Liver (tissue), 9 donors: ENCODE results near the gene TFB1M. TPM values are rescaled to one million over a fixed set of nuclear protein-coding genes. Genes with fewer than 3 reads are reported as not detected.

Experiments used
- DNase-seq: peaks from one replicate; pipeline ENCODE4 v3.0.0-alpha.2; 2017; ENCODE audit warnings: low spot score
- H3K27ac ChIP-seq, 2 donors: one replicate each; pipeline ENCODE4 v1.7.0; 2013; ENCODE audit warnings: inconsistent platforms in 2 of 2, low read length in 2 of 2, control low read depth in 1 of 2, low read depth in 1 of 2, mild to moderate bottlenecking in 1 of 2
- H3K27me3 ChIP-seq, 4 donors: one replicate each; pipeline versions ENCODE4 v1.6.1 to v1.7.0; 2013; ENCODE audit warnings: low read length in 3 of 4, inconsistent platforms in 1 of 4, mild to moderate bottlenecking in 1 of 4, moderate library complexity in 1 of 4; ENCODE audit not compliant: control insufficient read depth in 4 of 4, insufficient read depth in 4 of 4
- H3K36me3 ChIP-seq, 4 donors: one replicate each; pipeline versions ENCODE4 v1.6.1 to v1.7.0; 2013; ENCODE audit warnings: low read length in 3 of 4, mild to moderate bottlenecking in 3 of 4, low read depth in 1 of 4, moderate library complexity in 1 of 4; ENCODE audit not compliant: control insufficient read depth in 4 of 4, insufficient read depth in 3 of 4
- H3K4me1 ChIP-seq, 4 donors: one replicate each; pipeline versions ENCODE4 v1.6.1 to v1.7.0; 2013; ENCODE audit warnings: low read length in 3 of 4, mild to moderate bottlenecking in 3 of 4, moderate library complexity in 1 of 4; ENCODE audit not compliant: control insufficient read depth in 4 of 4, insufficient read depth in 4 of 4
- H3K4me3 ChIP-seq, 3 donors: one replicate each; pipeline versions ENCODE4 v1.6.1 to v1.7.0; 2013; ENCODE audit warnings: low read length in 3 of 3, control low read depth in 1 of 3, low read depth in 1 of 3, mild to moderate bottlenecking in 1 of 3
- H3K9ac ChIP-seq, 2 donors: one replicate each; pipeline ENCODE4 v1.7.0; 2013; ENCODE audit warnings: low read length in 2 of 2, mild to moderate bottlenecking in 2 of 2, moderate library complexity in 2 of 2, control low read depth in 1 of 2, low read depth in 1 of 2
- H3K9me3 ChIP-seq, 4 donors: one replicate each; pipeline versions ENCODE4 v1.6.1 to v1.7.0; 2013; ENCODE audit warnings: low read length in 3 of 4; ENCODE audit not compliant: control insufficient read depth in 4 of 4
- ATF3 ChIP-seq: IDR thresholded peaks from 2 replicates; pipeline ENCODE4 v1.6.1; 2016; ENCODE audit warnings: antibody characterized with exemption
- EGR1 ChIP-seq, 2 donors: IDR thresholded peaks; 2 replicates each; pipeline ENCODE4 v1.6.1; 2016 to 2018; ENCODE audit warnings: antibody characterized with exemption in 2 of 2, low read depth in 2 of 2
- FOXA1 ChIP-seq: IDR thresholded peaks from 2 replicates; pipeline ENCODE4 v1.6.1; 2016; ENCODE audit warnings: antibody characterized with exemption
- FOXA2 ChIP-seq: IDR thresholded peaks from 2 replicates; pipeline ENCODE4 v1.6.1; 2016; ENCODE audit warnings: antibody characterized with exemption
- GABPA ChIP-seq, 2 donors: IDR thresholded peaks in 1 of 2; conservative IDR thresholded peaks in 1 of 2; 2 replicates each; pipeline ENCODE4 v1.6.1; 2016; ENCODE audit warnings: antibody characterized with exemption in 2 of 2, mild to moderate bottlenecking in 1 of 2, moderate library complexity in 1 of 2
- HNF4A ChIP-seq, 2 donors: conservative IDR thresholded peaks; 2 replicates each; pipeline ENCODE4 v1.6.1; 2016; ENCODE audit warnings: antibody characterized with exemption in 2 of 2, mild to moderate bottlenecking in 2 of 2
- HNF4G ChIP-seq: IDR thresholded peaks from 2 replicates; pipeline ENCODE4 v1.6.1; 2016; ENCODE audit warnings: antibody characterized with exemption
- JUND ChIP-seq, 2 donors: IDR thresholded peaks; 2 replicates each; pipeline ENCODE4 v1.6.1; 2016; ENCODE audit warnings: antibody characterized with exemption in 2 of 2
- MAX ChIP-seq: IDR thresholded peaks from 2 replicates; pipeline ENCODE4 v1.6.1; 2016; ENCODE audit warnings: antibody characterized with exemption
- NR2F2 ChIP-seq: IDR thresholded peaks from 2 replicates; pipeline ENCODE4 v1.6.1; 2016; ENCODE audit warnings: antibody characterized with exemption
- REST ChIP-seq: IDR thresholded peaks from 2 replicates; pipeline ENCODE4 v1.6.1; 2016; ENCODE audit warnings: antibody characterized with exemption, mild to moderate bottlenecking
- SP1 ChIP-seq: IDR thresholded peaks from 2 replicates; pipeline ENCODE4 v1.6.1; 2018; ENCODE audit warnings: antibody characterized with exemption, mild to moderate bottlenecking
- TAF1 ChIP-seq: conservative IDR thresholded peaks from 2 replicates; pipeline ENCODE4 v1.6.1; 2016; ENCODE audit warnings: antibody characterized with exemption, mild to moderate bottlenecking
- YY1 ChIP-seq: IDR thresholded peaks from 2 replicates; pipeline ENCODE4 v1.6.1; 2016; ENCODE audit warnings: antibody characterized with exemption, mild to moderate bottlenecking
- ZBTB33 ChIP-seq: IDR thresholded peaks from 2 replicates; pipeline ENCODE4 v1.6.1; 2016; ENCODE audit warnings: antibody characterized with exemption
- WGBS: extraction: QIAGEN DNeasy Blood & Tissue Kit; methylation state at CpG from one replicate; pipeline ENCODE4 v1.1.7; 2013; 5-methylcytosine and 5-hydroxymethylcytosine counted together
- polyA plus RNA-seq, 2 donors: library from polyadenylated mRNA; stranded (reverse) in 1 of 2; unstranded in 1 of 2; fragments of 200-250 nt in 1 of 2; fragments of >200 nt in 1 of 2; fragmentation: Nextera tagmentation in 1 of 2; extraction: Ambion mirVana in 1 of 2; gene quantifications; one replicate each; pipeline versions ENCODE4 v1.2.1 to v1.2.3, GENCODE V29; 2013 to 2015
- total RNA-seq, 2 donors: library from RNA; depleted of rRNA; stranded (reverse); fragments of >200 nt; gene quantifications; one replicate each; pipeline ENCODE4 v1.2.3, GENCODE V29; 2014
- TF ChIP-seq, protein P1 (sequence below): fragments of 150-350 bp; IDR thresholded peaks from 2 replicates; pipeline ENCODE4 v1.5.1; 2017; ENCODE audit warnings: improper control_type of control experiment, low read depth, low read length; ENCODE audit not compliant: missing input control
- donor health status: healthy.
- donor health status: healthy.
- donor health status: healthy.
- donor health status: healthy.
- donor health status: healthy.

The TFB1M gene
- total and polyA plus RNA-seq, 4 donors: 9.2 to 17.0 (median 12.6) TPM

GRCh38 chr6:155215906-155216305 lies 98.4 kb downstream of the TFB1M start:
- H3K27ac ChIP-seq: no peak overlapping the region
- no peak for DNase-seq
- H3K27me3 ChIP-seq: no peaks in the 10 kb centered on the region
- peaks cover 0 to 2% (median 0%) of the 10 kb centered on the region in 4 donors for H3K9me3 ChIP-seq
- H3K4me3 ChIP-seq: no peak overlapping the region
- no peak for TF ChIP-seq YY1
- TF ChIP-seq FOXA2: no peak
- TF ChIP-seq HNF4A (conservative IDR thresholded peaks at IDR 0.05): no peak
- TF ChIP-seq ZBTB33: no peak
- no peak for TF ChIP-seq REST
- no peak for TF ChIP-seq TAF1
- TF ChIP-seq GABPA (IDR thresholded peaks at IDR 0.05 in 1 of 2, conservative IDR thresholded peaks at IDR 0.05 in 1 of 2): no peak
- TF ChIP-seq, protein P1, sequence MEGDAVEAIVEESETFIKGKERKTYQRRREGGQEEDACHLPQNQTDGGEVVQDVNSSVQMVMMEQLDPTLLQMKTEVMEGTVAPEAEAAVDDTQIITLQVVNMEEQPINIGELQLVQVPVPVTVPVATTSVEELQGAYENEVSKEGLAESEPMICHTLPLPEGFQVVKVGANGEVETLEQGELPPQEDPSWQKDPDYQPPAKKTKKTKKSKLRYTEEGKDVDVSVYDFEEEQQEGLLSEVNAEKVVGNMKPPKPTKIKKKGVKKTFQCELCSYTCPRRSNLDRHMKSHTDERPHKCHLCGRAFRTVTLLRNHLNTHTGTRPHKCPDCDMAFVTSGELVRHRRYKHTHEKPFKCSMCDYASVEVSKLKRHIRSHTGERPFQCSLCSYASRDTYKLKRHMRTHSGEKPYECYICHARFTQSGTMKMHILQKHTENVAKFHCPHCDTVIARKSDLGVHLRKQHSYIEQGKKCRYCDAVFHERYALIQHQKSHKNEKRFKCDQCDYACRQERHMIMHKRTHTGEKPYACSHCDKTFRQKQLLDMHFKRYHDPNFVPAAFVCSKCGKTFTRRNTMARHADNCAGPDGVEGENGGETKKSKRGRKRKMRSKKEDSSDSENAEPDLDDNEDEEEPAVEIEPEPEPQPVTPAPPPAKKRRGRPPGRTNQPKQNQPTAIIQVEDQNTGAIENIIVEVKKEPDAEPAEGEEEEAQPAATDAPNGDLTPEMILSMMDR: no peak
- no peak overlapping the region for H3K9ac ChIP-seq
- 76% methylated on average over 4 of the region's 4 CpGs for WGBS
- H3K36me3 ChIP-seq: no peaks in the 10 kb centered on the region
- H3K4me1 ChIP-seq: no peaks in the 10 kb centered on the region

DNA sequence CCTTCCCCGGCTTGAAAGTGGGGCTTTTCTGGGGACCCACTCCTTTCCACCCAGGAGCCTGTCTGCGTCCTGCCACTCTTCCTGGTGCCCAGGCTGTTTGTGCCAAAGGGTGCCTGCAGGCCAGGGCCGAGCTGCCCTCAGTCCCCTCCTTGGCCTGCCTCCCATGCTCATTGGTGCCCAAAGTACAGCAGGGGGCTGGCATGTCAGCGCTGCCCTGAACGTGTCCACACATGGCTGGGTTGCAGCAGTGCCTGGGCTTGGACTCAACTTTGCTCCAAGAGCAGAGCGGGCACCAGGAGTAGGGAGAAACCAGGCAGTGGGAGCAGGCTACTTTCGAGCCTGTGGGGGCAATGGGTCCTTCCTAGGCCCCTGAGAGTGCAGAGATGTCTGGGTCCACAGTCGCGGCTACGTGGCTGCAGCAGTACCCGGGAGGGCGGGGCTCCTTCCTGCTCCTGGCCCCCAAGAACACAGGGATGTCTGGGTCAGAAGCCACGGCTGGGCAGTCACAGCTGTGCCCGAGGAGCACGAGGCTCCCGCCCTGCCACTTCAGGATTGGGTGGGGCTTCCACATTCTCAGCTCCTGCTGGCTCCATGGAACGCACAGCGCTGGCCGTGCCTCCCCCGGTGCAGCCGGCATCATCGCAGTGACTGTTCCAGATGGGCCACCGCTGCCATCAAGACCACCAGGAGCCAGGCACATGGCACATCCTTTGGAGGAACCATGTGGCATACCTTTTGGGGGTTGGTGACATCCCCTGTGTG lies 100.5 kb downstream of the TFB1M start:
- Histone ChIP-seq H3K36me3 (no peaks in the 10 kb centered on the region), H3K27ac (no peak overlapping the region), H3K9me3 (peaks cover 0 to 2% (median 0%) of the 10 kb centered on the region in 4 donors), H3K9ac (no peak overlapping the region), H3K4me3 (no peak overlapping the region), H3K4me1 (no peaks in the 10 kb centered on the region), H3K27me3 (no peaks in the 10 kb centered on the region)
- DNase-seq: no peak
- 88% methylated on average over 23 of the region's 23 CpGs for WGBS
- TF ChIP-seq REST: no peak
- TF ChIP-seq NR2F2: no peak
- no peak for TF ChIP-seq HNF4G
- no peak for TF ChIP-seq GABPA (IDR thresholded peaks at IDR 0.05 in 1 of 2, conservative IDR thresholded peaks at IDR 0.05 in 1 of 2)
- TF ChIP-seq FOXA1: no peak
- no peak for TF ChIP-seq MAX
- no peak for TF ChIP-seq EGR1 (IDR thresholded peaks at IDR 0.05; ENCODE audit: low read depth in 2 of 2)
- no peak for TF ChIP-seq ATF3
- no peak for TF ChIP-seq SP1
- no peak for TF ChIP-seq TAF1
- TF ChIP-seq JUND (IDR thresholded peaks at IDR 0.05): no peak
